Medulla oblongata (tissue), 1 donor: Measurements from ENCODE around the gene ACRV1.
A peak's percentile ranks its signal among the peaks of the same experiment; 100 is the strongest.

Experiments used
- DNase-seq: peaks from one replicate; pipeline ENCODE4 v3.0.0-alpha.2; 2015; ENCODE audit errors: extremely low spot score

Gene ACRV1

DNA sequence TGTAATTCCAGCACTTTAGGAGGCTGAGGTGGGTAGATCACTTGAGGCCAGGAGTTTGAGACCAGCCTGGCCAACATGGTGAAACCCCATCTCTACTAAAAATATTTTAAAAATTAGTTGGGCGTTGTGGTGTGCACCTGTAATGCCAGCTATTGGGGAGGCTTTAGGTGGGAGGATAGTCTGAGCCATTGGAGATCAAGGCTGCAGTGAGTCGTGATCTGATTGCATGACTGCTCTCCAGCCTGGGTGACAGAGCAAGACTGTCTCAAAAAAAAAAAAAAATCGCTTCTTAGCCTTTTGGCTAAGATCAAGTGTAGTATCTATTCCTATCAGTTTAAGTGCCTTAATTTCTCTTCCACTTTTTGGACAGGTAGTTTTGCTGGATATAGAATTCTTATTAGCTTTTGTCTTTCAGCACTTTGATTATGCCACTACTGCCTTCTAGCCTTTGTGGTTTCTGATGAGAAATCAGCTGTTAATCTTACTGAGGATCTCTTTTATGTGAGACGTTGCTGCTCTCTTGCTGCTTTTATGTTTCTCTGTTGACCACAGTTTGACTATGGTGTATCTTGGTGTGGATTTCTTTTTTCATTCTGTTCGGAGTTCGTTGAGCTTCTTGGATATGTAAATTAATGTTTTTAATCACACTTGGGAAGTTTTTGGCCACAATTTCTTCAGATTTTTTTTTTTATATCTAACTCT, 31.0 kb downstream of the ACRV1 start:
- no peak for DNase-seq

DNA sequence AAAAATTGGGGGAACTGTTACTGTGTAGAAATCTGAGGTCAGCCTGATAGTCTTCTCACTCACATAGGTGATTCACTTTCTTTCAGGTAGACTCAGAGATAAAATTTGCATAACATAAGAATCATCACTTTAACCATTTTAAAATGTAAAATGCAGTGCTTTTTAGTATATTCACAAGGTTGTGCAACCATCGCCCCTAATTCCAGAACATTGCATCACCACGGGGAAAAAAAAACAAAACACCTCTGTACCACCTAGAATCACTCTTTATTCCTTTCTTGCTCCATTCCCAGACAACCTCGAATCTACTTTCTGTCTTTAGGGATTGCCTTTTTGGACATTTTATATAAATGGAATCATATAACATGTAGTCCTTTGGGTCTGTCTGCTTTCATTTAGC, 34.8 kb downstream of the ACRV1 start:
- no peak for DNase-seq

DNA sequence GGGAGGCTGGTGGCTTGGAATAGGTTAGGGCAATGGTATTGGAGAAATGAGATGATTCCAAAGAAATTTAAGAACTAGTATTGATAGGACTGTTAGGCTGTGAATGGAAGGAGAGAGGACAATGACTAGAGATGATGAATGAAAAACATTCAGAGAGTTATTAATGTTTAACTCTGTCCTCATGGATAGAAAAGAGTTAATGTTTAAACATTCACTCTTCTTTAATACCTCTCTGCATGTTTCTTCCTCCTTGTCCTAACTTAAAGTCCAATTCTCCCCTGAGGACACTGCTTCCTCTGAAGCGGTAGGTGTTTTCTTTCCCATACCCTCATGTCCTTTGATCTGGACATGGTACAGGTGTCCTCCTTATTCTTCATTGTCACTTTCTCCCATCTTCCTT, 42.3 kb downstream of the ACRV1 start:
- no peak for DNase-seq

DNA sequence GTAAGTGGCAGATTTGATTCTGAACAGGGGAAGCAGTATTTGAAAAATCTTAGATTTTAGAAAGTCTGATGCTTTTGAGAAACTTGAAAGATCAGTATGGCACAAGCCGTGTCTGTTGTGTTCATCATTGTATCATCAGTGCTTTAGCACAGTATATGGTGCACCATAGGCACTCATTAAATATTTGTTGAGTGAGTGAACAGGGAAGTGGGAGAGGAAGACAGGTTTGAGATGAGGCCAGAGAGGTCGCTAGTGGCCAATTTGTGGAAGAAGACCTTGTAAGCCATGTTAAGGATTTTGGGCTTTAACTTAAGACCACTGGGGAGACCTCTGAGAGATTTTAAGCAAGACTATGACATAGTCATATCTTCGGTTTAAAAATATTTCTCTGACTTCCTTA, 42.8 kb downstream of the ACRV1 start:
- DNase-seq, result no peak

DNA sequence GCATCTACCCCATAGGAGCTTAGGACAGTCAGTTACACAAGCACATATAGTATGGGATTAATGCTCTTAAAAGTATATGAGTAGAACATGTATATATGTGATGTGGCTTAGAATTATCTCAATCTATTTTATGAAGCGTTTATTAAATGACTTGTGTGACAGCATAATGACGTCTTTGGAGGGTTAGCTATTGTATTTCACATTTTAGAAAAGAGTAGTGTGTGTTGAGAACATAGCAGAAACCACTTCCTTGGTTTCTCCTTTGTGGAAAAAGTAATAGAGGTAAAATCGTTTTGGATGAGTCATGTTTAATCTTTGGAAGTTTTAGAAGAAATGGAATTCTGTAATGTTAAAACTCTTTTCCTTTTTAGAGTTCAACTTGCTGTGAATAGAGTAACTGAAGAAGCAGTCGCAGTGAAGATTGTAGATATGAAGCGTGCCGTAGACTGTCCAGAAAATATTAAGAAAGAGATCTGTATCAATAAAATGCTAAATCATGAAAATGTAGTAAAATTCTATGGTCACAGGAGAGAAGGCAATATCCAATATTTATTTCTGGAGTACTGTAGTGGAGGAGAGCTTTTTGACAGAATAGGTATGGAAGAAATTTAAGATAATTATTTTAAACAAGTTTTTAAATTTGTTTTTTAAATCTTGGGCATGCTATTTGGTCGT, 53.3 kb downstream of the ACRV1 start:
- DNase-seq, result no peak

DNA sequence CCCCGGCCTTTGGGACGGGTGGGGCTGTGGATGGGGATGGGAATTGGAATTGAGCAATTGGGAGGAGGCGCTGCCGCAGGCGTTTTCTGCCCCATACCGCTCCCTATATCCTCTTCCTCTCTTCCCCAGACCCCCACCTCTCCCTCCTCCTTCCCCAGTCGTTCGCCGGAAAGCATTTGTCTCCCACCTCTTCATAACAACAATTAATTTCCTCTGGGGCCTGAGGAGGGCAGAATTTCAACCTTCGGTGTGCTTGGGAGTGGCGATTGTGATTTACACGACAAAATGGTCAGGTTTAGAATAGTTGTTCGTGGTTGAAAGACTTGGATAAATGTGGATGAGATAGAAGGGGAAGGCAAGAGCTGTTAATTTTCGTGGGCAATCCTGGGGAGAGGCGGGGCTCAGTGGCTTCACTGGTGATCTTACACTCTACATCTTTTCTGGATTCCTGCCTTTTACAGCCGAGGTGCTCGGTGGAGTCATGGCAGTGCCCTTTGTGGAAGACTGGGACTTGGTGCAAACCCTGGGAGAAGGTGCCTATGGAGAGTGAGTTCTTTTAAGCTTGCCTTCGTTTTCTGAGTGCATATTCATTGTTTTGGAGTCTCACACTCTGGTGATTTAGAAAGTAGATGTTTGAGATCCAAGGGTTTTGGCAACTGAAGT, 54.2 kb downstream of the ACRV1 start:
- peak; percentile 35 for DNase-seq

DNA sequence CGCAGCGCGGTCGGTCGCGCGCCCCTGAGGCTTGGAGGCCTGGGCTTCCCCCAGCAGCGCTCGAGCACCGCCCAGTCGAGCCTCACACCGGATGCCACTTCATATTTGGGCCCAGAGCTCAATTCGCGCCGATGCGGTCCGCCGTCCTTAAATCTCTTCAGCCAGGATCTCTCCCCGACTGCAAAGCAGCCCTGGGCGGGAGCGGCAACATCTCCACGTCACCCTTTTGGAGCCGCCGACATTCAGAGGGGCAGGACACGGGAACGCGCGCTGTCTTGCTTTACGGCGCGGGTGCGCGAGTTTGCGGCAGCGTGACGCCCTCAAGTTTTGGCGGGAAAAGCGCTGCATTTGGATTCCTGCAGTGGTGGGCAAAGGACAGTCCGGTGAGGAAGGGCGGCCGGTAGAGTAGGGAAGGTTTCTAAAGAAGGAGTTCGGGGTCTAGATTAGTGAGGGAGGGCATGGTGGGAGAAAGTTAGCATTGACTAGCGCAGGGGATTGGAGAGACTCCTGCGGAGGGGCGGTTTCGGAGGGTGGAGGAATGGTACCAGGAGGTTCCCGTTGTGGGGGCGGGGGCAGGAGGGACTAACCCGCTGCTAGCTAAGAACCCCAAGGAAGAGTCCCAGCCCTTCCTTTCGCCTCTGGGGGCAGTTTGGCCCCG, 54.9 kb downstream of the ACRV1 start:
- peak; percentile 87 for DNase-seq

DNA sequence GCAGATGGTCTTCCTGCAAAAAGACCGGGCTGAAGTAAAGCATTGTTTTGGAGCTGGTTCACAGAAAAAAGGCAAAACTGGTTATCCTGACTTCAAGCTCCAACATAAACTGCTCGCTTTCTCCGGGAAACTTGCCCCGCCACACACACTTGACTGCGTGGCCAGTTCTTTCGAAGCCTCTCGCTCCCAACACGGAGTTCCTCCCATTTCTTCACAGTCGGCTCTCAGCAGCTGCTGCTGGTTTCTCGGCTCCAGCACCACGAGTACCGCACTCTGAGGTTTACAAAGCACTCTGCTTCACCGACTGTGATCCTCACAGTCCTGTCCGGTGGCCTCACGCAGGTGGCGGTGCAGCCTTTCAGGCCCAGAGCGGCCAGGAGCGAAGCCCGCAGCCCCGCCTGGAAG, 55.4 kb downstream of the ACRV1 start:
- DNase-seq, result no peak

DNA sequence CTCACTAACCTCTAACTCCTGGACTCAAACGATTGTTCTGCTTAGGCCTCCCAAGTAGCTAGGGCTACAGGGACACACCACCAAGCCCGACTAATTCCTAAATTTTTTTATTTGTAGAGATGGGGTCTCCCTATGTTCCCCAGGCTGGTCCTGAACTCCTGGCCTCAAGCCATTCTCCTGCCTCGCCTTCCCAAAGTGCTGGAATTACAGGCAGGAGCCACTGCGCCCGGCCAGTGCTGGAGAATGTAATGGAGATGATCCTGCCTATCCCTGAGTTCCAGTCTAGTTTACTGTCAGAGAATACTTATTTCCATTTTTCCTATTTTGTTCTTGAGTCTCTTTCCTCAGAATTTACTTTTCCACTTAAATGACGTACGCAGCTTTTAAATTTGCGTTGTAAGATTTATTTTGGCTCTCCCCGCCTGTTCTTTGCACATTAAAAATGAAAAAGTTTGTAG, 55.9 kb downstream of the ACRV1 start, which contains the start of gene CHEK1:
CHEK1 (plus strand) TSS at position 408 of the 458 bp plus-strand sequence. CDS start 1,606 bp downstream, outside the sequence.
- no peak for DNase-seq

DNA sequence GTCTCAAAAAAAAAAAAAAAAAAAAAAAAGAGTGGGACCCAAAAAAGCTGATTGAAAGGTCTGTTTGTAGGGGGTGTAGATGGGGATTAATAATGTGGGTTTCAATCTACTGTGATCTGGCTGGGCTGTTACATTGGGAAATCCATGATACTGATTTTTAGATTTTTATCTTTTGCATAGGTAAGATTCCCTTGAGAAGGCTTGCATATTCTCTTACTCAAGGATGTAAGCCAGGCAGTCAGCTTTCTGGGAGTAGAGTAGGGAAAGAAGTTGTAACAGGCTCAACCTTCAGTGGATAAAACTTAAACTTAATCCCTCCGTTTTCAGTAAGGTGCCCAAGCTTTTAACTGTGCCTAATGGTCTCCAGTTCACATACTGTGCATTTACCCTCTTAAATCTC, 57.6 kb downstream of the ACRV1 start:
- DNase-seq, result no peak

DNA sequence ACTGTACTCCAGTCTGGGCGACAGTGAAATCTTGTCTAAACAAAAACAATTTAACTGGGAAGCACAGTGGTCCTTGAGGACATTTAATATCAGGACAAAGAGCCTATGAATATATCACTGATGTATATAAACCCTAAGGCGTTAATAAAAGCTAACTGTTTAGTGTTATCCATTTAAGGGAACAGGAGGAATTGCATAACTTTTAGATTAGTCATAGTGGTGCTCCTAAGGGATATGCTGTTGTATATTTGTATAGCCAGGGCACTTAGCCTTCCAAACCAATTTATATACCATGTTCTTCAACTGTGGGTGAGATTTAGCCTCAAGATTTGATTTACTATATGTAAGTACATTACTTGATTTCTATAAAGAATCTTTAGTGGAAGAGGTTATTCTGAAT, 58.7 kb downstream of the ACRV1 start:
- DNase-seq, result no peak
